ENCODE results near the gene CDC45.

DNA sequence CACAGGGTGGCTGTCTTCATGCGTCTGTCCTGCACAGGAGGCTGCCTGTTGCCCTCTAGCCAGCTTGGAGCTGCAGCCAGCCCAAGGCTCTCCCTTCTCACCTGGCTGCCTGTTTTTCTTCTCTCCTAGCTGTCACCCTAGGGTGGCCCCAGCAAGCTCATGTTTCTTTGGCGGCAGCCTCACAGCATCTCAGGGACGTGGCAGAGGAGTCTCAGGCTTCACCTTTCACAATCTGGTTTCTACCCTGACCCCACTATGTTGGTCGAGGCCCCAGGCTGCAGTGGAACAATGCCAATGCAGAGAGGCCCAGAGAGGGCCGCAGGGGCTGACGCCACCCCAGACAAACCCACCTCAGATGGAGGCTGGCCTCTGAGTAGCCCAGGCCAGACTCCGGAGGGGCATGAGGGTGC, 47.0 kb downstream of the CDC45 start:
- TF ChIP-seq CTCF (conservative IDR thresholded peaks at IDR 0.05) (no peak), EZH2 (IDR thresholded peaks at IDR 0.05; ENCODE audit: low read depth) (no peak)
